Erythroblast (primary cell): Measurements from ENCODE around the gene CPED1.

Experiments used
- DNase-seq, 2 experiments: peaks; one replicate each; lab custom pipeline; 2025; lab: John Stamatoyannopoulos, UW
- GATA1 ChIP-seq: IDR thresholded peaks from 2 replicates; pipeline ENCODE4 v1.6.1; 2011; ENCODE audit warnings: low read depth, mild to moderate bottlenecking, control low read depth, low read length, moderate library complexity
- POLR2A ChIP-seq: IDR thresholded peaks from 2 replicates; pipeline ENCODE4 v1.6.1; 2011; ENCODE audit warnings: mild to moderate bottlenecking, low read length

The CPED1 gene

DNA sequence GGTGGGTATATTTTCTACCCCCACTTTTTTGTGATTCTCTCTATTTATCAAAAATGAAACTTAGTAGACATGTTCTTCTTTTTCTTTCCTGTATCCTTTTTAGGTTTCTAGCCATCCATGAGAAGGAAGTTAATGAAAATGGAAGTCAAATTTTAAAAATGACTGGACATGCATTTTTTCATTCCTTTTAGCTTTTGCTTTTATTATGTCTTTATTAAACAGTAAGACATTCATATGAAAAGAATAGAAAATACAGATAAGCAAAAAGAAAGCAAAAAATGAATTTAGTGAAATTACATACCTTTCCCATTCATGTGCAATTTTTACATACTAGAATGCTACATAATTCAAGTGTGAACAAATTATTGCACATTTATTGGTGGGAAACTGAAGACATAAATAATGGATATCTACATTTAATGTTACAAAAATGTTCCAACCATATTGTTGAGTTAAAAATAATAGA lies 88.7 kb downstream of the CPED1 start:
- DNase-seq: no peak
- TF ChIP-seq POLR2A (no peak), GATA1 (no peak)

DNA sequence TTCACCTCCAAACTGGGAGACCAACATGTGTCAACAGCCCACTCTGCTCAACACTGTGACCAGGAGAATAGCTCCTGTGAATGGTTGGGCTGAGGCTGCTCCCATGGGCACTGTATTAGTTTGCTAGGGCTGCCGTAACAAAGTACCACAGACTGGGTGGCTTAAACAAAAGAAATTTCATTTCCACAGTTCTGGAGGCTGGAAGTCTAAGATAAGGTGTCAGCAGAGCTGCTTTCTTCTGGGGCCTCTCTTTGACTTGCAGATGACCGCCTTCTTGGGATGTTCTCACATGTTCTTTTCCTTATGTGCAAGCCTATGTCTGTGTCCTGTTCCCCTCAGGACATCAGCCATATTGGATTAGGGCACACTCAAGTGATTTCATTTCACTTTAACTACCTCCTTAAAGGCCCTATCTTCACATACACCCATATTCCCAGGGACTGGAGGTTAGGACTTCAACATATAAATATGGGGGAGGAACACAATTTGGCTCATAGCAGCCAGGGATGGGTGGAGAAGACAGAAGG lies 90.3 kb downstream of the CPED1 start:
- TF ChIP-seq POLR2A: no peak
- DNase-seq: peak; percentile 5 to 28

DNA sequence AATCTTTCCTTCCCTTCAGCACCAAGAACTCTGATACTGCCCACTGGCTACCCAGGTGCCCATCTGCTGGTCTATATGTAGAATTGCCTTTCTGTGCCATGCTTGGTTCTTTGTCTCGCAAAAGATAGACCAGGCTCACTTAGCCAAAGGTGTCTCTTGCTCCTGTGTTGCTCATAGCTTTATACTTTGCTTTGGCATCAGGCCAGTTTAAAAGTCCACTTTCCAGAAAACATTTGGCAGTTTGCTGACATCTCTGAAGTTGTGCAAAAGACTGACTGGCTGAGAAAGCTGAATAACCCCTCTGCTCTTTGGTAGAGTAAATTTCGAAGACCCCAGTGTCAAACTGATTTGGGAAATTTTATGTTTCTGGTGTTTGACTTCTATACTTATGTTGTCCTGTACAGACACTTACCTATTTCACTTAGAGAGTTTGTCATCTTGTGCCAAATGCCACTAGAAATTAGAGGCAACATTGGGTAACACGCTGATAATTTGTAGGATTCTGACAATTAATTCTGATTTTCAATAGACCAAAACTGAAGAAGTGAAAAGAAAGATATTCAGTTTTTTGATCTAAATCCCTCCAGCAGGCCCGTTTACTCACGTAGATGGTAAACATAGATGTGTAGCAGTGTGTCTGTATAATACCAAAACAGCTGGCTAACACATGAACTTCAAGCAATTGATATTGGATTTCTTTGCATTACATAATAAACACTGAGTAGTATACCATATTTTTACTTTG lies 91.1 kb downstream of the CPED1 start:
- DNase-seq: peak in 1 of 2 experiments; percentile 17
- TF ChIP-seq GATA1: no peak
- peak; percentile 15 for TF ChIP-seq POLR2A

DNA sequence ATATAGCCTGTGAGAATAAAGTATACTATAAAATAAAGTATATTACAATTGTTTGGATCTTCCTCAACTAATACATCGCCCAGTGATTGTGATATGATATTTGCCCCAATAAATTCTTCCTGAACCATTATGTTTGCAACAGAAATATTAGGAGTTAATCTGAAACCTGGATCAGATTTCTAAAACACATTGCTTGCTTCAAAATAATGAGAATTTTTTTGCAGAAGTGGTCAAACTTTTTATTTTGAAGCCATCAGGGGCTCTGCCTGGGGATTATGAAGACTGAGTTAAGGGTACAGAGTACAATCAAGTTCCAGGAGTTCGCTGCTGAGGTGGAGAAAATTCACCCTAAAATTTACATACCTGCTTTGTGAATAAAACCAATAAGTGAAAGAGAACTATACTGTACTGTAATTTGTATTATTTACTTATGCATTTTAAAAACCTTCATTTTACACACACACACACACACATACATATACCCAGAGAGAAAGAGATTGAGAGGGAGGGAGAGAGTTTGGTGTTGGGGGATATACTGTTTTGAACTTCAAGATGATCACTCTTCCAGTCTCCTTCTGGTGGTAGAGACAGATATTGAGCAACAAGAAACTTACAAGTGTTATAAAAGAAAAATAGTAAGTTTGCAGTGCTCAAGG lies 91.9 kb downstream of the CPED1 start:
- no peak for DNase-seq
- no peak for TF ChIP-seq POLR2A
- TF ChIP-seq GATA1: no peak

DNA sequence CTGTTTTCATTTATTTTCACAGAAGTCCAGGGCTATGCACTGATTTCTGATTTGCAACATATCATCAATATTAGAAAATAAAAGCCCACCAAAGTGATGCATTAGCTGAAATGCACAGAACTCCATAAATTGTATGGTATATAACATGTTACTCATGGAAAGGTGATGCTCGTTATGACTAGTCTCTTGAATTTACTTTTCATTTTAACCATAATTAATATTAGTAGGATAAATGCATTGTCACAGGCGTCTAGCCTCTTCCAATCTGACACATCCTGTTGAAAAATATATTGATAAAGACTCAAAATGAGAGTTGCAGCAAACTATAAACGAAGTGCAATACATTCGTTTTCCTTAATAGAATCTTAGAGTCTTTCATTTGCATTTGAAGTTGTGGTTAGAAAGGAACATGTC lies 92.4 kb downstream of the CPED1 start:
- TF ChIP-seq GATA1 (no peak), POLR2A (no peak)
- no peak for DNase-seq

DNA sequence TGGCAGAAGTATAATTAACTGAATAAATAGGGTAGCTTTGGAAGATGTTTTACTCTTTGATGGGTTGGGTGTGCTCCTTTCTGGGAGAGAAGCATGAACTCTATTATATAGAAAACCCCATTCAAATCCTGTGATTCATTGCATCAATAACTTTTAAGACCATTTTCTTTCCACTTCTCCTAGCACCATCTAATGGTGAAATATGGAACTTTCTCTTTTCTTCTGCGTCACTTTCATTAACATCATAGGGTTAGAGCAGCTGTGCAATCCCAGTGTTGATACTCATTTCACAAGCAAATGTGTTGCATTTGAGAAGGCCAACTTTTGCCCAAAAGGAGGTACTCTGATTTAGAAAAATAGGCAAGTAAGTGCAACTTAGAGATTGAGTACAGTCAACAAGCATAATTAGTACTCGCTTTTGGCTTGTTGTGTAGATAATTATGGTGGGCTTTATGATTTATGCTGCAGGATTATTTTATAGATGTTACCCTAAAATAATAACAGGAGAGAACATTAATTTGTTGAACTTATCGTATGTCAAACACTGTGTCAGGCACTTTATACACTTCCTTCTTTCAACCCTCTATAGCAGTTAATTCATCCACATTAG lies 92.9 kb downstream of the CPED1 start:
- TF ChIP-seq GATA1: no peak
- no peak for TF ChIP-seq POLR2A
- DNase-seq: peak; percentile 63 to 75

DNA sequence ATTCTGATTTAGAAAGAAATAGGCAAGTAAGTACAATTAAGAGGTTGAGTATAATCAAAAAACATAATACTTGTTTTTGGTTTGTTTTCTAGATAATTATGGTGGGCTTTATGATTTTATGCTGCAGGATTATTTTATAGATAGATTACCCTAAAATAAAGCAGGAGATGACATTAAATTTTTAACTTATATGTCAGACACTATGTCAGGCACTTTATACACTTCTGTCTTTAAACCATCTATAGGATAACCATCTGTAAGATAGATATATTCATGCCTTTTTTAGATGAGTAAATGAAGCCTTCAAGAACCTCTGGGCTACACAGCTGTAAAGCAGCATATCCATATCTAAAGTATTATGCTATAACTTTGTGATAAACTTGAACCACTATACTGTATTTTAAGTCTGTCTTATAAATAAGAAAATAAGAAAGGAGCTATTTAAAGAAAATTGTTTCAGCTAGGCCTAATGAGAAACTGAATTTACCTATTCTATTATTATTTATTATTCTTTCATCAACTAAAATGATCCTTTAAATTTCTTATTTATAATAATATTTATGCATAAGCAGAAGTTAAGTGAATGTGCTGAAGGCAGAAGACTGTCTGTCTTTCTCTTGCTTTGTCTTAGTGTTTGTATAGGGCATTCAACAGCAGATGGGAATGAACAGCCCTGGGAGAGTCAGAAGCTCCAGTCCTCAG lies 94.0 kb downstream of the CPED1 start:
- no peak for TF ChIP-seq POLR2A
- TF ChIP-seq GATA1: no peak
- DNase-seq: no peak

DNA sequence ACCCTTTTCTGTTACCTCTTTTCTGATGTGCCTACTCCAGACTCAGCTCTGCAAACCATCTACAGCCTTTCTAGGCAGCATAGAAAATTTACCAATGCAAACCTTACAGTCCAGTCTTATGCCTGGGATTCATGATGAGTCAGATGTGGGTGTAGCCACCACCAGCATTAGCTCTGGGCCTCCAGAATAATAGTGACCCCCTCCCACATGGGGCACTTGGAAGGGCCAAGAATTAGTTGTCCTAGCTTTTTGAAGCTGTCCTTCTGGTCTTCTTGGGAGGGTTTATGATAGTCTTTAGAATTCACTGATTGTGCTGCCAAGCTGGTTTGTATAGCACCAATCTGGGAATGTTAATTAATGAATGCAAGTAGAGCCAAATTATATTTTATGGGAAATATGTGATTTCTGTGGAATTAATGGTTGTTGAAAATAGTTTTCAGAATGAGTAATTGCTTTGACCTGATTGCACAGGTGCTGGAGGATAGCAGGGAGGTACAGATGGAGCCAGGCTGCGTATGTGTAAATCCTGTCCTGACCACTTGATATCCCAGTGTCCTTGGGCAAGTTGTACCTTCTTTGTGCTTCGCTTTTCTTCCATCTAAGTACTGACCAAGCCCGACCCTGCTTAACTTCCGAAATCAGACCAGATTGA lies 94.8 kb downstream of the CPED1 start:
- DNase-seq: peak; percentile 9 to 37
- no peak for TF ChIP-seq GATA1

DNA sequence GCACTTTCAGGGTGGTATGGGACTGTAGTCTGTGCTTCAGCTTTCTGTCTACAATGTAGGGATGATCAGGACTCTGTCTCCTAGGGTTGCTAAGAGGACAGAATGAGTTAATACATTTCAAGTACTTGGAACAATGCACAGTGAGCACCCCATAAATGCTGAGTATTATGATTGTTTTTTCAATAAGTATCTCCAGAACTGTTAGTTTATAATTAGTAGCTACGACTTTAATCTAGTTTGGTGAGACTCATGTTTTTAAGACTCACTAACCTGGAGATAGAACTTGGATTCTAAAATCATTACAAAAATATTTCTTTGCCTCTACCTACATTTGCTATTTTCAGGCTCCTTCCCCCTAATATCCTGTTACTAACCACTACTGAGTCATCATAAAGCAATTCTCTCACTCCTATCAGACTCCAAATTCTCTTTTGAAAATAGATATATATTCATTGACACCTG lies 95.3 kb downstream of the CPED1 start:
- no peak for DNase-seq
- TF ChIP-seq POLR2A (no peak), GATA1 (no peak)

DNA sequence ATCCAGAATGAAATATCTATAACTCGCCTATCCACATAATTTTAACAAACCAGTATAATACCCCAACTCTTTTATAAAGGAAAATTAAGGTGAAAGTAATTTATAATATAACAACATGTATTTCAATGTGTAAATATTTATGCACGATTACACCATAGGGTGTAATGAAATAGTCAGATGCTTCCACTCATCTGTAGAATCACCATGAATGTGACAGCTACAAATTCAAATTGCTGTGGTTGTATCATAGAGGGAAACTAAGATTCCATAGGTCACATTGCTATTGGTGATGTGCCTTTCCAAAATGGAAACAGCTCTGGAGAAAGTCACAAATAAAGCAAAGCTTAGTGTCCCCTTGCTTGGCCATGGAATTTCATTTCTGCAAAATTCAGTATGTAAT lies 95.7 kb downstream of the CPED1 start:
- DNase-seq: no peak
- no peak for TF ChIP-seq GATA1
- no peak for TF ChIP-seq POLR2A

DNA sequence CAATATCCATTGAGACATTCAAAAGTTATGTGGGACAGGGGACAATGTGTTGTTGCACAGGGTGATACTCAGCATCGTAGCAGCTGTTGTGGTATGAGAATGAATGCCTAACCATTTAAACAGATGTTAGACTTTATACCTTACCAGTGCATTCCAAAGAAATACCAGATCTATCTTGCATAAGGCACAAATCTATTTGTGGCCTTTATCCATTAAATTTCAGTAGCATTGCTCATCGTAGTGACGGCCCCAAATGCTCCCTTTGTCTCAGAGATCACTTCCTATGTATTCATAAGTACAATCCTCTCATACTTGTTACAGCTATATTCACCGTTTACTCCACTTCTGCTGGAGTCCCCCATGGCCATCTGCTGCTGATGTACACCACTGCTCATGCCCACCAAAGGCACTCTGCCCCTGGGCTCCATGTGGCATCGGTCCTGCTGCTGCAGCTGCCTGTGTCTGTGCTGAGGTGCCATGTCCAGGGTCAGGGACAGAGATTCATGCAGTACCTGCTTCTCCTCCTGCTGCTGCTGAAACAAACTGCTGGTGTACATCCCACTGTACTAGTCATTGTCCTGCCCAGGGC lies 96.3 kb downstream of the CPED1 start:
- no peak for DNase-seq
- TF ChIP-seq POLR2A (no peak), GATA1 (no peak)

DNA sequence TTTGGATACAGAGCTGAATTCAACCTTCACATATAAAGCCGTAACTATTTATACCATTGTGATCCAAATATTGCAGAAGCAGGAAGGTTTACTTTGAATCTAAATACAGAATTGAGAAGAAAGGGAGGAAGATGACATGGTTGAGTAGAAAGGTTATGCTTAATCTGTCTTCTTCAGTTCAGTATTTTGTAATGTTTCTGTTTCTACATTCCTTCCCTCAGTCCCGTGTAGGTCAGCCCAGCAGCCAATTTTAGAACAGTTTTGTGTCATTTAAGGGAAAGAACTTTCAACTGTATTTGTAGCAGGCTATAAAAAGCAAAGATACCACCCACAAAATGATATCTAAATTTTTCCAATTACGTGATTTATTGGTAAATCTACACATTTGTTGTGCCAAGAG lies 97.4 kb downstream of the CPED1 start:
- DNase-seq: no peak
- TF ChIP-seq POLR2A: no peak
- no peak for TF ChIP-seq GATA1

DNA sequence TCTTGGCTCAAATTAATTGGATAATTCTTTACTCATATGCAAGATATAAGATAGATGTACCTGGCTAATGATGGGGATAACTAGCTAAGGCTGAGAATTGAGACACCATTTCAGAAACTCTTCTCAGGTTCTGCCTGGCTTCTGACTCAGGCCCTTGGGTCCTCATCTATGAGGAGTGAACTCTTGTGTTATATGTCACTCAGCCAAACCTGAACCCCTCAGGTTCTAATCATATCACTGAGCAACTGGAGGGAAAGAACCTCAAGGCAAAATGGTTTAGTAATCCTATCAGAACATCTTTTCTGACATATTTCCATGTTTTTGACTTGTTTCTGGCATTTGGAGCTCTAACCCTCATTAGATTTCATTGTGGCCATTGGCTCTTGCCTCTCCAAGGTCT lies 100.4 kb downstream of the CPED1 start:
- TF ChIP-seq POLR2A (no peak), GATA1 (no peak)
- DNase-seq: no peak
